ENCODE measurements around the gene ALDH1L1.

ALDH1L1 gene

GRCh38 chr3:126061301-126062032 is 118.9 kb downstream of the ALDH1L1 start:
- TF ChIP-seq CTCF (conservative IDR thresholded peaks at IDR 0.05; ENCODE audit: low read depth, low read length) = no peak
- no peak for DNase-seq (ENCODE audit: low read depth)
- no peak overlapping the region for H3K4me3 ChIP-seq (ENCODE audit: low read depth, low read length)

GRCh38 chr3:126060613-126061145 is 119.7 kb downstream of the ALDH1L1 start:
- no peak overlapping the region for H3K4me3 ChIP-seq (ENCODE audit: low read depth, low read length)
- TF ChIP-seq CTCF (conservative IDR thresholded peaks at IDR 0.05; ENCODE audit: low read depth, low read length) = no peak
- DNase-seq (ENCODE audit: low read depth) = no peak

GRCh38 chr3:126058666-126059065 is 121.7 kb downstream of the ALDH1L1 start:
- no peak for TF ChIP-seq CTCF (conservative IDR thresholded peaks at IDR 0.05; ENCODE audit: low read depth, low read length)
- DNase-seq (ENCODE audit: low read depth) = no peak

GRCh38 chr3:126057936-126058335 is 122.5 kb downstream of the ALDH1L1 start:
- no peak for TF ChIP-seq CTCF (conservative IDR thresholded peaks at IDR 0.05; ENCODE audit: low read depth, low read length)
- H3K4me3 ChIP-seq (ENCODE audit: low read depth, low read length) = no peak overlapping the region
- no peak for DNase-seq (ENCODE audit: low read depth)

More at GRCh38 chr3:126058666-126059065, 121.7 kb downstream of the ALDH1L1 start:
- H3K4me3 ChIP-seq (ENCODE audit: low read depth, low read length) = no peak overlapping the region

GRCh38 chr3:126057501-126057819 is 122.9 kb downstream of the ALDH1L1 start:
- TF ChIP-seq CTCF (conservative IDR thresholded peaks at IDR 0.05; ENCODE audit: low read depth, low read length) = no peak

GRCh38 chr3:126056681-126057500 is 123.5 kb downstream of the ALDH1L1 start:
- no peak for DNase-seq (ENCODE audit: low read depth)
- H3K4me3 ChIP-seq (ENCODE audit: low read depth, low read length) = no peak overlapping the region

More at GRCh38 chr3:126057501-126057819, 122.9 kb downstream of the ALDH1L1 start:
- no peak for DNase-seq (ENCODE audit: low read depth)
- no peak overlapping the region for H3K4me3 ChIP-seq (ENCODE audit: low read depth, low read length)

More at GRCh38 chr3:126056681-126057500, 123.5 kb downstream of the ALDH1L1 start:
- no peak for TF ChIP-seq CTCF (conservative IDR thresholded peaks at IDR 0.05; ENCODE audit: low read depth, low read length)

Data from choroid plexus epithelial cell (primary cell).